Measurements from ENCODE around the gene DENND4B.

The DENND4B gene

GRCh38 chr1:153942766-153943549 lies 3.6 kb downstream of the DENND4B start:
- DNase-seq (ENCODE audit: extremely low read depth, low read depth) = no peak
- no peak for TF ChIP-seq CTCF (IDR thresholded peaks at IDR 0.05; ENCODE audit: low read depth, low read length)

GRCh38 chr1:153941826-153942725 lies 4.4 kb downstream of the DENND4B start:
- no peak for DNase-seq (ENCODE audit: extremely low read depth, low read depth)
- no peak for TF ChIP-seq CTCF (IDR thresholded peaks at IDR 0.05; ENCODE audit: low read depth, low read length)

DNA sequence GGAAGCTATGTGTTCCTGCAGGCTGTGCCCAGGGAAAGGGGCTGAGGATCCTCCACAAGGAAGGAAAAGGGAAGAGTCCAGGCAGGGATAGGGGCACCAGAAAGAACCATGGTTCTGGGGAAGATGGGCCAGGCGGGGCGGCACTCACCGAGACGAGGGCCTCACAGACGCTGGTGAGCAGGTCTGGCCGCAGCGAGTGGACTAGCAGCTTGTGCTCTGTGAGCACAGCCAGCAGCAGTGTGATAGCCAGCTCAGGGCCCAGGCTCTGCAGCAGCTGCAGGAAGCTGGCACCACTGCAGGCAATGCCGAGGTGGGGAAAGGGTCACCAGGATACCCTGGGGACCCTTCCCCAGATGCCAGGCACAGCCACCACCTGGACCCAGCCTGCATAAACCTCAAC lies 5.8 kb downstream of the DENND4B start:
- no peak for DNase-seq (ENCODE audit: extremely low read depth, low read depth)
- no peak for TF ChIP-seq CTCF (IDR thresholded peaks at IDR 0.05; ENCODE audit: low read depth, low read length)

DNA sequence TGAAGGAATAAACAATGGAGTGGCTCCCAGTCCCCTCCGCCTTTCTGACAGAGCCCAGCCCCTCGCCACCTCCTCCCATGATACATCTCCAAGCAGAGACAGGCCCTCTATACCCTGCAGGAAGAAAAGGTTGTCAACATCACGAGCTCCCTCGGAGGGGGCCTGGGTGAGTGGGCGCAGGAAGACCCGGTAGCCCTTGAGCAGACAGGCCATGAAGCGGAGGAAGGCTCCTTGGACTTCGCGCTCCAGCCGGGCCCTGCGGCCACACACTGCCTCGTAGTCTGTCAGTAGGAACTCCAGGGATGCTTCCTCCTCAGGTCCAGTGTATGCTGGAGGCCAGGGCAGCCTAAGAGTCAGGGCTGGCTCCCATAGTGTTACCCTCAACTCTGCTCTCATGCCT lies 7.0 kb downstream of the DENND4B start:
- DNase-seq (ENCODE audit: extremely low read depth, low read depth) = no peak
- TF ChIP-seq CTCF (IDR thresholded peaks at IDR 0.05; ENCODE audit: low read depth, low read length) = no peak

- TF ChIP-seq CTCF (IDR thresholded peaks at IDR 0.05; ENCODE audit: low read depth, low read length) = no peak
- DNase-seq (ENCODE audit: extremely low read depth, low read depth) = no peak
Measured at GRCh38 chr1:153938996-153939395, 7.5 kb downstream of the DENND4B start.

- no peak for DNase-seq (ENCODE audit: extremely low read depth, low read depth)
- no peak for TF ChIP-seq CTCF (IDR thresholded peaks at IDR 0.05; ENCODE audit: low read depth, low read length)
Measured at GRCh38 chr1:153937331-153937730, 9.2 kb downstream of the DENND4B start.

Measured in AG09319 (cell line).